Thoracic aorta (tissue), 2 donors: ENCODE results near the gene TTLL5. TPM values are rescaled to one million over a fixed set of nuclear protein-coding genes. Genes with fewer than 3 reads are reported as not detected.

Experiments
- ATAC-seq: fragments of 150-250 bp; one replicate; pipeline ENCODE4 v1.8.0; 2017; ENCODE audit warnings: low read depth; ENCODE audit not compliant: insufficient number of reproducible peaks, low FRiP score
- DNase-seq: peaks from one replicate; pipeline ENCODE4 v3.0.0-alpha.2; 2020; ENCODE audit warnings: low spot score
- H3K27ac ChIP-seq, 2 donors: fragments of 200-600 bp; sonication (generic); 1 replicate in 1 of 2; 2 replicates in 1 of 2; pipeline ENCODE4 v1.5.1; 2016; ENCODE audit warnings: mild to moderate bottlenecking in 2 of 2, moderate library complexity in 2 of 2
- H3K27me3 ChIP-seq: fragments of 200-600 bp; sonication (generic); replicated peaks from 2 replicates; pipeline ENCODE4 v1.6.0; 2016; ENCODE audit warnings: mild to moderate bottlenecking; ENCODE audit not compliant: insufficient read depth
- H3K36me3 ChIP-seq: fragments of 200-600 bp; sonication (generic); one replicate; pipeline ENCODE4 v1.5.1; 2016
- H3K4me1 ChIP-seq, 2 donors: fragments of 200-600 bp; sonication (generic); 1 replicate in 1 of 2; 2 replicates in 1 of 2; pipeline versions ENCODE4 v1.5.1 to v1.6.0; 2016; ENCODE audit warnings: low read depth in 2 of 2, mild to moderate bottlenecking in 1 of 2; ENCODE audit not compliant: control insufficient read depth in 1 of 2
- H3K4me3 ChIP-seq: fragments of 200-600 bp; sonication (generic); 2 replicates; pipeline ENCODE4 v1.5.1; 2016; ENCODE audit warnings: mild to moderate bottlenecking
- H3K9me3 ChIP-seq: fragments of 200-600 bp; sonication (generic); 2 replicates; pipeline ENCODE4 v1.5.1; 2016
- CTCF ChIP-seq: fragments of 200-600 bp; sonication (generic); IDR thresholded peaks from one replicate; pipeline ENCODE4 v1.5.1; 2019; ENCODE audit warnings: antibody characterized with exemption
- total RNA-seq, 2 donors: library from RNA; depleted of rRNA; stranded (reverse); fragments of >200 nt; gene quantifications; one replicate each; pipeline versions ENCODE4 v1.1.0 to v1.2.3, GENCODE V29; 2016

TTLL5 gene
- total RNA-seq, 2 donors from 2014 or later, result 34.7 to 47.9 TPM

DNA sequence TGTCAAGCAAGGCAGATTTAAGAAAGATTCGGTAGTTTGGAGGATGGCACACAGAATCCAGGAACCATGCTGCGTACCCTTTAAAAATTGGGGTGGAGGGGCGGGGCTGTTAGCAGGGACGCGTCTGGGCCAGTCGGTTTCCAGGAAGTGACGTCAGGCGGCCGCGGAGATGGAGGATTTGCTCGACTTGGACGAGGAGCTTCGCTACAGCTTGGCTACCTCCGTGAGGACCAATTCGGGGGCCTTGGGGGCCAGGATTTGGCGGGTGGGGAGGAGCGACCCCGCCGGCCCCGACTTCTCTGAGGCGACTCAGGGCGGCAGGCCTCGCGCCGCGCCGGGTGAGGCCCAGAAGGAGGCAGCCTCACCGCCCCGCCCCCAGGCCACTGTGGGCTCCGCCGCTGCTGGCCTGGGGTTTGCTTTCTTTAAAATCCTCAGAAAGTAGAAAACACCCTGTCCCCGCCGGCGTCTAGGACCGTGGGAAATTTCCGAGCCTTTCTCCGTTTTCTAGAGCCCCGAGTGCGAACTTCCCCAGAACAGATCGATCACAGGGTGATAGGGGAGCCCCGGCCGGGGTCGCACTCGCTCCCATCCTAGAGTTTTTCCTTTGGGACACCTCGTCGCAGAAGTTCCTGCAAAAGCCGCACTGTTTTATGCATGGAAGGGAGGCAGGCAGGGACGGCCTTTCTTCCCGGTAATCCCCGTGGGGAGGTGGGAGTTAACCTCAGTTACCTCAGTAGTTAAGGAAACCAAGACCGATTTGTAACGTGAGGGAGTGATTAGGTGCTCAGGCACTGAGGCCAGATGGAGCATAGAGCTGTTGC is 324.8 kb downstream of the TTLL5 start, which contains the start of gene IFT43:
IFT43 (plus strand) TSS at position 146 of the 821 bp plus-strand sequence; CDS start at position 170, 24 bp downstream.
- Histone ChIP-seq H3K36me3 (no peaks in the 10 kb centered on the region), H3K4me1 (peaks cover 22 to 66% of the 10 kb centered on the region in 2 donors), H3K27me3 (no peaks in the 10 kb centered on the region), H3K27ac (peak within 1 kb of the TSS; percentile 92 to 99), H3K9me3 (no peaks in the 10 kb centered on the region), H3K4me3 (peak within 1 kb of the TSS; percentile 89)
- peak; percentile 19 for ATAC-seq
- TF ChIP-seq CTCF, result no peak
- DNase-seq, result peak; percentile 92

DNA sequence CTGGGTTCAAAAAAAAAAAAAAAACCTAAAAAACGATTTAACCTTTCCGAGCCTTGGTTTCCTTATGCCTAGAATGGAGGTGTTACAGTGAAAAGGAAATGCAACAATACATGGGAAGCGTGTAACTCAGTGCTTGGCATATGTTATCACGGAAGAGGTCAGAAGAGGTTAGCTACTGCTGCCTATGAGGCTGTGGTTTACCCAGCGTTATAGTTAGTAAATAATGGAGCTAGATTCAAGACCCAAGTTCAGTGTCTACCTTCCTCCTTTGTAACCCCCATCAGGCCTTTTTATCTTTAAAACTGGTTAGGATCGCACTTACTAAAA is 325.4 kb downstream of the TTLL5 start:
- no peak for TF ChIP-seq CTCF

DNA sequence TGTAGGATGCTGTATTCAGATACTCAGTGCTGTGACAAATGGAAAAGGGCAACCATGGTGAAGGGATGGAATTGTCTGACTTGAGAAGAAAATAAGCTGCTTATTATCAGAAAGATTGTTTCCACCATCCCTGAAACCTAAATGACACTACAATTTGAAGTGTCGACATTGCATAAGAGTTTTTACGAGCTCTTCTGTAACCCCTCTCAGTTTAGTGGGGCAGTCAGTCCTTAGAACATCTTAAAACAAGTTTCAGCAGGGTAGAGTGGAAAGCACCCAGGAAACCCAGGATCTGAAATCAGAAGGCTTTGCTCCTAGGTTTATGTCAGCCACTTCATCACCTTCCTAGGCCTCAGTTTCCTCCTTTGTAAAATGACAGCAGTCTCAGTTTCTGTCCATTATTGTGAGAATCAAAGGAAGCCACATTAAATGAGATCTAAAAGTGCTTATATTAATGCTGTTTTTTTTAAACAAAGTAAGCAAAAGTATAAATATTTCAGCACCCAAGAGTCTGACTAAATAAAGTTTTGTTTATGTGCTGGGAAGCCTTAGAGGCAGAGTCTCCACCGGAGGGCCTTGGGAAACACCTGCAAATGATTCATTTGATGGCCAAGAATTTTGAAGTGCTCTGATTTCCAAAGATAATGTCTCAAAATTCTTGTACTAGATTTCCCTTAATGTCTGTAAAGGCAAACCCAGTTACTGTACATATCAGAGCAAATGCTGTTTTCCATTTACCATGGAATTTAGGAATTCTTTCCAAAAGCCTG is 326.3 kb downstream of the TTLL5 start:
- no peaks in the 10 kb centered on the region for H3K27me3 ChIP-seq
- no peak for DNase-seq
- no peaks in the 10 kb centered on the region for H3K9me3 ChIP-seq
- peaks cover 31 to 75% of the 10 kb centered on the region in 2 donors for H3K4me1 ChIP-seq
- TF ChIP-seq CTCF, result no peak
- H3K36me3 ChIP-seq, result no peaks in the 10 kb centered on the region
- no peak for ATAC-seq
- H3K27ac ChIP-seq, result peak overlapping the region; percentile 92 to 99
- H3K4me3 ChIP-seq, result no peak overlapping the region

More for the DNA sequence above, 325.4 kb downstream of the TTLL5 start:
- Histone ChIP-seq H3K36me3 (no peaks in the 10 kb centered on the region), H3K27ac (peak overlapping the region; percentile 92 to 99), H3K4me3 (peak overlapping the region; percentile 89), H3K9me3 (no peaks in the 10 kb centered on the region), H3K4me1 (peaks cover 26 to 65% of the 10 kb centered on the region in 2 donors), H3K27me3 (no peaks in the 10 kb centered on the region)
- no peak for ATAC-seq
- no peak for DNase-seq

GRCh38 chr14:75989134-75989533 is 328.1 kb downstream of the TTLL5 start:
- DNase-seq (no peak), ATAC-seq (peak; percentile 73)
- no peaks in the 10 kb centered on the region for H3K9me3 ChIP-seq
- H3K4me3 ChIP-seq, result peak overlapping the region; percentile 19
- no peak for TF ChIP-seq CTCF
- peaks cover 36 to 86% of the 10 kb centered on the region in 2 donors for H3K4me1 ChIP-seq
- no peaks in the 10 kb centered on the region for H3K27me3 ChIP-seq
- H3K27ac ChIP-seq, result peak overlapping the region; percentile 92 to 97
- H3K36me3 ChIP-seq, result no peaks in the 10 kb centered on the region

GRCh38 chr14:75990297-75990696 is 329.3 kb downstream of the TTLL5 start:
- no peak for TF ChIP-seq CTCF
- Histone ChIP-seq H3K36me3 (no peaks in the 10 kb centered on the region), H3K4me1 (peaks cover 45 to 90% of the 10 kb centered on the region in 2 donors), H3K4me3 (no peak overlapping the region), H3K27me3 (no peaks in the 10 kb centered on the region), H3K9me3 (no peaks in the 10 kb centered on the region), H3K27ac (peak overlapping the region; percentile 92 to 97)
- DNase-seq (no peak), ATAC-seq (no peak)
